Activated CD4-positive, alpha-beta T cell treated with anti-CD3 and anti-CD28 coated beads, Interleukin-2, amount 50 U/mL, for 1 hour (primary cell): ENCODE measurements around the gene PGA3.
"Not testable (repeated sequence)": the region's sequence is repeated elsewhere in the genome, so short reads cannot be mapped to it uniquely, and the experiment has no call there.

ENCODE experiments used
- DNase-seq: peaks from one replicate; pipeline ENCODE4 v3.0.0-alpha.2; 2020

PGA3 gene

DNA sequence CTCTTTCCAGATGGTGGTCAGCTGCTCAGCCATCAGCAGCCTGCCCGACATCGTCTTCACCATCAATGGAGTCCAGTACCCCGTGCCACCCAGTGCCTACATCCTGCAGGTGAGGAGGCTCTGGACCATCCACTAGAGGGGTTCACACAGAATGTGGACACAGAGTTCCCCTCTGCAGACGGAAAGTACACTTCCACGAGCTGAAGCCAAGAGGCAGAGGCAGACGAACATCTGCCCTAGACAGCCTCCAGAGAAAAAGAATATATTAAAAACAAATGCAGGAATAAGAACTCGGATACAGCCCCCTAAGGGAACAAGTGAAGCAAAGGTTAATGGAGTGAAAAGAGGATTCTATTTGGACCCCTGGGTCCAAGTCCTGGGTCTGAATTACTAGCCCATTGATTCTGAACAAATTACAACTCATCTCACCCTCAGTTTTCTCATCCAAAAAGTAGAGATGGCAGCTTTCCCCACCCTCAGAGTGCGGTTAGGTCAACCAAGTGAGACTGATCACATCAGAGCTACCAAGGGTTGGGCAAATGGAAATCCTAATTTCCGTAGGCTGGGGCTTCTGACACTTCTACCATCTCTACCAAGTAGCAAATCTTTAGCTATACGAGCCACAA is 8.1 kb downstream of the PGA3 start:
- DNase-seq: not testable (repeated sequence)

GRCh38 chr11:61212202-61212601 is 8.9 kb downstream of the PGA3 start:
- not testable (repeated sequence) for DNase-seq

- DNase-seq: not testable (repeated sequence)
These were observed 10.5 kb downstream of the PGA3 start for GRCh38 chr11:61213711-61214324.

- DNase-seq: not testable (repeated sequence)
These were observed 15.0 kb downstream of the PGA3 start for GRCh38 chr11:61218306-61218705.

GRCh38 chr11:61219016-61219415 is 15.7 kb downstream of the PGA3 start:
- not testable (repeated sequence) for DNase-seq

- not testable (repeated sequence) for DNase-seq
These were observed 18.7 kb downstream of the PGA3 start, which contains the start of gene PGA4 for GRCh38 chr11:61222047-61222446. PGA4 (plus strand) TSS chr11:61222347; CDS start chr11:61222401, 54 bp downstream.

- not testable (repeated sequence) for DNase-seq
These were observed 19.4 kb downstream of the PGA3 start for GRCh38 chr11:61222692-61223091.

DNA sequence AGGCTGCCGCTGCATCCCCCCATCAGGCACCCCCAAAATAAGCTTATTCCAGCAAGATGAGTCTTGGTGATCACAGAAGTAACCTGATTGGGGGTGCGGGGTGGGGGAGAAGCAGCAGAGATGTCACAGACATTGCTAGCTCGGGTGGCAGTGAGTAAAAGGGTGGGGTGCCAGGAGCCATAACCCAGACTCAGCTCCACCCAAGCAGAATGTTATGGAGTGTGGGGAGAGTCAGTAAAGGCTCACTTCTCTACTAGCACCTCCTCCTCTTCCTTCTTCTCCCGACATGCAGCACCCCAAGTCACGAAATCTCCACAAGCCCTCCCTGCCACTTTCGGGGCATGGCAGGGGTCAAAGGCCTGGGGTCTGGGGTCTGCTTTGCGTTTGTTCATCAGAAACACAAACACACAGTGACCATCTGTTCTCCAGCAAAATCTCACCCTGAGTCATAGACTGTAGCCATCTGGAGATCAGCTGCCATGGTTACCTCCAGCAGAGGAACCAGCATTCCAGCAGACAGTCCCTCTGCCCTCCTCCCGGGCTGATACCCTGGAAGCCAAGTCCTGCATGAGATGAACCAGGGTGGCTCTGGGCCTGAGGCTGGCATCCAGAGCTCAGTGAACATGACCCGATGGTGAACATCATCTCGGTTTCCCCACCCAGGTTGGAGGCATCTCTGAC is 23.3 kb downstream of the PGA3 start:
- DNase-seq: not testable (repeated sequence)

DNA sequence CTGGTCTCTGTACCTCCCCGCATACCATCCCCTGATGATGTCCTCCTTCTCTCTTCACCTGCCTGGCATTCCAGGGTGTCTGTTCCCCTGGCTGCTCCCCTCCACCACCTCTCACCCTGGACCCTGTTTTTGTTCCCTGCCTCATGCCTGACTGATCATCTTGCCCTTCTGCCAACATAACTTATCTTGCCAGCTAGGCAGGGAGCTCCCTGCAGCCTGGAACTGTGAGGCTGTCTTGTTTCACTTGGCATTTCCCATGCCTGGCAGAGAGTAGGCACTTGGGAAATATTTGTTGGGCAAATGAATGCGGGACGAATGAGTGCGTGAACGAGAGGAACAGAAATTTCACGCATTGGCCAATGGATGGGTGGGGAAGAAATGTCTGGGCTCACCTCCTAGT is 26.1 kb downstream of the PGA3 start:
- not testable (repeated sequence) for DNase-seq

DNA sequence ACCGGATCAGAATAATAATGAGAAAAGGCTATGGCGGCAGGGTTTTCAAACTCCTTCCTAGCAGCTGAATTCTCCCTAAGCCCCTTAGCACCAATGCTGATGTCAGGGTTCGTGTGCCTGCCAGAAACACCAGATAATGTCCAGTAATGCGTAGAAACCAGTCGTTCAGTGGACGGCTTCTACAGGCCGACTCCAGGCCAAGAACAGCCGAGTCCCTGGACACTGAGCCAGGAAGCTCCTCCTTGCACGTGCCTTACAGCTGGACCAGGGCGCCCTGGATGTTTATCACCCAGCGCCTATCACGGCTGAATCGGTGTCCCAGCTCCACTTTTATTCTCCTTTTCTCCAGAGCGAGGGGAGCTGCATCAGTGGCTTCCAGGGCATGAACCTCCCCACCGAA is 27.7 kb downstream of the PGA3 start:
- not testable (repeated sequence) for DNase-seq

DNA sequence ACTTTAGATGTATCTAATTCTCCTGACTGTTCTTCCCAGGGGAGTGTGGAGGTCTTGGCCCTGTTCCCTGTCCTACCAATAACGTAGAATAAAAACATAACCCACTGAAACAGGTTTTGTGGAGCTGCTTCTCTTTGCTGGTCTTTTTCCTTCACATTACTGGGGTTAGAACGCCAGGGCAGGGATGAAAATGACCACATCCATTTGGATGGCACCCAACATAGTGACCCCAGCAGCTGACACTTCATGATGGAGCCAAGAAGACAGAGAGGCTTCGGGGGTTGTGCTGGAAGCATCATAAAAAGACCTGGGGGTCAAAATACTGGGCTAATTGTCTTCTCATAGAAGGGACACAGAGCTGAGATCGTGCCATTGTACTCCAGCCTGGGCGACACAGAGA is 28.3 kb downstream of the PGA3 start:
- not testable (repeated sequence) for DNase-seq

- DNase-seq: not testable (repeated sequence)
These were observed 29.3 kb downstream of the PGA3 start for GRCh38 chr11:61232548-61233145.

DNA sequence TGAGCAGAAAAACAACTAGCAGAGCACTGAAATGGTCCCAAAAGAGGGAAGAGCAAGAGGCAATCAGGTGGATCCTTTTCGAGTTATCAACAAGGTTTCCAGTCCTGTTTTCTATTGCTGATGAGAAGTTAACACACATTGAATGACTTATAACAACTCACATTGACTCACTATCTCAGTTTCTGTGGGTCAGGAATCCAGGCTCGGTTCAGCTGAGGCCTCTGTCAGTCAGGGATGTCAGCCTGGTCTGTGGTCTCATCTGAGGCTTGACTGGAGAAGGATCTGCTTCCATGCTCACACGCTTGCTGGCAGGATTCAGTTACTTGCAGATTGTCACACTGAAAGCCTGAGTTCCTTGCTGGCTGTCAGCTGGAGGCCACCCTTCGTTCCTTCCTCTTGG is 33.8 kb downstream of the PGA3 start:
- DNase-seq: not testable (repeated sequence)

GRCh38 chr11:61240288-61240687 is 37.0 kb downstream of the PGA3 start:
- DNase-seq: not testable (repeated sequence)

DNA sequence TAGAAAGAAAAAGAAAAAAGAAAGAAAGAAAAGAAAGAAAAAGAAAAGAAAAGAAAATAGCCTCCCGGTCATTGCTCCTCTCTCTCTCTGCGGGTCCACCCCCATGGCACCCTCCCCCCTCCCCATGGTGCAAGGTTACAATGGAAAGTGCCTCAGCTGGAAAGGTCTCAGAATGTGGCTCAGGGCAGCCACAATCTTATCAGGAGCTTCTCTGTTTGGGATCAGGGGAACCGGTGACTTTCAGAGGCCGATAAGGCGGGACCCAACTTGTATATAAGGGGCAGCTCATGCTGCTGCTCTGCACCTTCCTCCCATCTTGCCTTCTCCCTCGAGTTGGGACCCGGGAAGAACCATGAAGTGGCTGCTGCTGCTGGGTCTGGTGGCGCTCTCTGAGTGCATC is 37.6 kb downstream of the PGA3 start, which contains the start of gene PGA5:
PGA5 (plus strand) TSS at position 301 of the 400 bp plus-strand sequence; CDS start at position 353, 52 bp downstream.
- not testable (repeated sequence) for DNase-seq

DNA sequence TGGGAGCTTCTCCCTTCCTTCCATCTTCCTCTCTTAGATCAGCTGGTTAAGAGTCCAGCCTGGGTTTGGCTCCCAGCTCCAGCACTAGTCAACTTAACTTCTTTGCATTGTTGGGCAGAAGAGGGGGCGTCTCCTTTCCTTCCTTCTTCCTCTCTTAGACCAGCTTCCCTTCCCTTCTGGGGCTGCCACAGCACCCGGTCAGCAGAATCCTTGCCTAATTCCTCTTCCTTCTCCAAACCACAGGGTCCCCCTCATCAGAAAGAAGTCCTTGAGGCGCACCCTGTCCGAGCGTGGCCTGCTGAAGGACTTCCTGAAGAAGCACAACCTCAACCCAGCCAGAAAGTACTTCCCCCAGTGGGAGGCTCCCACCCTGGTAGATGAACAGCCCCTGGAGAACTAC is 38.2 kb downstream of the PGA3 start:
- DNase-seq: not testable (repeated sequence)

- DNase-seq: not testable (repeated sequence)
These were observed 42.1 kb downstream of the PGA3 start for GRCh38 chr11:61245284-61245964.

DNA sequence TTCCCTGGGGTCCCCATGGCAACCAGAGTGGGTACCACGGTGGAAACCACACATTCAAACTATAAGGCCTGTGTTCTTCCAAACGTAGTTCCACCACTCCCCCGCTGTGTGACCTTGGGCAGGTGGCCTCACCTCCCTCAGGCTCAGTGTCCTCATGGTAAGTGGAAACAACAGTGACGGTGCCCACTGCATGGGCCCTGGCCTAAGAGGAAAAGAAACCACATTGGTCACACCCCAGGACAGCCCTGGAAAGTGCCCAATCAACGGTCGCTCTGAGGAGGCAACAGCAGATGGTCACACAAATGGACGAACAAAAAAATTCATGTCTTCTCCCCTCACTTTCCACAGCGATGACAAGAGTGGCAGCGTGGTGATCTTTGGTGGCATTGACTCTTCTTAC is 44.8 kb downstream of the PGA3 start:
- DNase-seq: not testable (repeated sequence)

GRCh38 chr11:61249201-61249600 is 45.9 kb downstream of the PGA3 start:
- DNase-seq: not testable (repeated sequence)

DNA sequence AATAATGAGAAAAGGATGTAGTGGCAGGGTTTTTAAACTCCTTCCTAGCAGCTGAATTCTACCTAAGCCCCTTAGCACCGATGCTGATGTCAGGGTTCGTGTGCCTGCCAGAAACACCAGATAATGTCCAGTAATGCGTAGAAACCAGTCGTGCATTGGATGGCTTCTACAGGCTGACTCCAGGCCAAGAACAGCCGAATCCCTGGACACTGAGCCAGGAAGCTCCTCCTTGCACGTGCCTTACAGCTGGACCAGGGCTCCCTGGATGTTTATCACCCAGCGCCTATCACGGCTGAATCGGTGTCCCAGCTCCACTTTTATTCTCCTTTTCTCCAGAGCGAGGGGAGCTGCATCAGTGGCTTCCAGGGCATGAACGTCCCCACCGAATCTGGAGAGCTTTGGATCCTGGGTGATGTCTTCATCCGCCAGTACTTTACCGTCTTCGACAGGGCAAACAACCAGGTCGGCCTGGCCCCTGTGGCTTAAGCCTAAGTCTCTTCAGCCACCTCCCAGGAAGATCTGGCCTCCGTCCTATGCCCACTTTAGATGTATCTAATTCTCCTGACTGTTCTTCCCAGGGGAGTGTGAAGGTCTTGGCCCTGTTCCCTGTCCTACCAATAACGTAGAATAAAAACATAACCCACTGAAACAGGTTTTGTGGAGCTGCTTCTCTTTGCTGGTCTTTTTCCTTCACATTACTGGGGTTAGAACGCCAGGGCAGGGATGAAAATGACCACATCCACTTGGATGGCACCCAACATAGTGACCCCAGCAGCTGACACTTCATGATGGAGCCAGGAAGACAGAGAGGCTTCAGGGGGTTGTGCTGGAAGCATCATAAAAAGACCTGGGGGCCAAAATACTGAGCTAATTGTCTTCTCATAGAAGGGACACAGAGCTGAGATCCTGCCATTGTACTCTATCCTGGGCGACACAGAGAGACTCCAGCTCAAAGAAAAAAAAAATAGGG is 47.8 kb downstream of the PGA3 start:
- DNase-seq: not testable (repeated sequence)

- DNase-seq: not testable (repeated sequence)
These were observed 49.0 kb downstream of the PGA3 start for GRCh38 chr11:61252332-61252731.
